Stimulated activated CD4-positive, alpha-beta T cell treated with anti-CD3 and anti-CD28 coated beads, Interleukin-15, amount 100 ng/mL, for 48 hours (primary cell): ENCODE data around the gene SULT6B1.
A peak's percentile ranks its signal among the peaks of the same experiment; 100 is the strongest.
"Not testable (repeated sequence)": the region's sequence is repeated elsewhere in the genome, so short reads cannot be mapped to it uniquely, and the experiment has no call there.

ENCODE experiments used
- DNase-seq, 2 donors: peaks; one replicate each; pipeline ENCODE4 v3.0.0-alpha.2; 2020; ENCODE audit warnings: low read depth in 2 of 2

The SULT6B1 gene

GRCh38 chr2:37196320-37197195, 8.1 kb upstream of the SULT6B1 start, which contains the start of gene CEBPZOS:
TSS of gene CEBPZOS (plus strand) at chr2:37196496. CDS start at chr2:37199705, 3,209 bp downstream.
- peak; percentile 82 to 83 for DNase-seq

DNA sequence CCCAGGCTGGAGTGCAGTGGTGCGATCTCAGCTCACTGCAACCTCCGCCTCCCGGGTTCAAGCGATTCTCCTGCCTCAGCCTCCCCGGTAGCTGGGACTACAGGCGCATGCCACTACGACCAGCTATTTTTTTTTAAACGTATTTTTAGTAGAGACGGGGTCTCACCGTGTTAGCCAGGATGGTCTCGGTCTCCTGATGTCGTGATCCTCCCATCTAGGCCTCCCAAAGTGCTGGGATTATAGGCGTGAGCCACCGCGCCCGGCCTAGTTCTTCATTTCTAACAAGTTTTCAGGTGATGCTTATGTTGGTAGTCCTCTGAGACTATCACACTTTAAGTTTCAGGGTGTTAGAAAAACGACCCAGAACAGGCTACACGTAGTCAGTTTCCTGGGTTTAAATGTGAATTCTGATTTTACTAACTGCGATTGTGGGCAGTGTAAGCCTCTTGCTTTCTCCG, 7.4 kb upstream of the SULT6B1 start:
- DNase-seq: not testable (repeated sequence)

DNA sequence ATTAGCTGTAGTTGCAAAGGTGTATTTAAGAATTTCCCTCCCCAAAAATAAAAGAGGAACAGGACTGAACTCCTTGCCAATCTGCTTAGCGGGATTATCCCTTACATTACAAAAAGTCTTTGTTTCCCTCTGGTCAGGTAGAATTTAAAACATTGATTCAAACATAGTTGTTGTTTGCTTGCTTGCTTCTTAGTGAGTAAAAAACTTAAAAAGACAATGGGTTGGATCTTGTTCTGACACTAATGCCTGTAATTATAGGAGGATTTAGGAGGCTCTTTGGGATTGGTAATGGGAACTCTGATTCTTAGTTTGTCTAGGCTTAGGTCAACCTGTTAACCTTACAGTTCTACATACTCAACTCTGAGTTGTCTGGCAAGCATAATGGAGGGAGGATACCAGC, 4.1 kb upstream of the SULT6B1 start:
- no peak for DNase-seq

GRCh38 chr2:37191747-37192146, 3.3 kb upstream of the SULT6B1 start:
- DNase-seq: no peak

DNA sequence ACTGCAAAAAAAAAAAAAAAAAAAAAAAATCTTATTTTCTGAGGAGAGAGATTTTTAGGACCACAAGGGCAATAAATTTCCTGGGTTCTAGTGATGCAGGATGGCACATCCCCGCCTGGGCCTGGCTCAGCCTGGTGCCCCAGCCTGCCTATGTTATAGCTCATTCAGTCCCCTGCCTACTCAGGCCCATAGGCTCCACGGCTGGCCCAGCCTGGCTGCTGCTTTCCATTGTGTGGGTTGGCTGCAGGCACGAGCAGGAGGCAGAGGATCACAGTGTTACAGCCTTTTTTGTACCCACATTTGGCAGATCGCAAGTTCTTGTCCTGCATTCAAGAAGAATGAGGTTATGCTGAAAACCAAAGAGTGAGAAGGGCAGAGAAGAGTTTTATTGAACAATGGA, 2.8 kb upstream of the SULT6B1 start:
- DNase-seq: no peak

DNA sequence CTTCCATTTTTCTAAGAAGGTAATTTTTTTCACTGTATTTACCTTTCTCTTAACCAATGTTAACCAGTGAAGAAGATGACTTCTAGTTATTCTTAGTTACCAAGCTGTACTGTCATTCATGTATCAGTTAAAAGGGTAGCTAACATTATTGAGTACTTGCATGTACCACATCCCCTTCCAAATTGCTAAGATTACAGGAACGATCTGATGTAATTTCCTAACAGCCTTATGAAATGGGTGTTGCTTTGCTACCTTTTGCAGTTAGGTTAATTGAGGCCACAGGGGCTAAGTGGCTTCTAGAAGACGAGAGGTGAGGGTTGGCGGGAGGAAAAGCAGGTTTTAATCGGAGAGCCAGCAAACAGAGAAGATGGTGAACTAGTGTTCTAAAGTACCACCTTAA, 1.8 kb upstream of the SULT6B1 start:
- no peak for DNase-seq

DNA sequence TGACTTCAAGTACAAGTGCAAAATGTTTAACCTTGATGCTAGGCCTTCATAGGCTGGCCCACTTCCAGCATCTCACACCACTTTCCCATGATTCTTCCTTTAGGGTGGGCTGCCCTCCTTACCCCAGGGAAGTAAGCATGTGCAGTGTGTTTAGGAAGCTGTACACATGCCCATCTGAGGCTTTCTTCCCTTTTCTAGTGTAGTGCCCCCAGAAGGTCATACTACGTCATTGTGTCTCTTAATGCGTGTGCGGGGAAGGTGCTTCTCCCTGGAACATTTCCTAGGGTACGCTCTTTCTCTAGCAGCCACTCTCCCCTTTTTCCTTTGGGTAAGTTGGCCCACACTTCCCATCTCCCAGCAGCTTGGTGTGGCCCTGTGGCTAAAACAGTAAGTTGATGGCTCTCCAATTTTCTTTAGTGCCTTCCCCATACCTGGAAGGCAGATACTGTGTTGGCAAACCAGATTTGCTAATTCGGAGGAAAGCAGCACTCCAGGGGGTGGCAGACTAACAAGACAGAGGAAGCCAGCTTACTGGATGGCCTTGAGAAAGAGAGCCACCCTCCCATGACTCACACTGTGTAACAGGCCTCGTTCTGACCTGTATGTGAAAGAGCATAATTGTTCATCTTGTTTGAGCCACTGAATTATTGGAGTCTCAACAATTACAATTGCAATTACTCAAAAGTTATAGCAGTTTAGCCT, 1.1 kb upstream of the SULT6B1 start:
- no peak for DNase-seq

DNA sequence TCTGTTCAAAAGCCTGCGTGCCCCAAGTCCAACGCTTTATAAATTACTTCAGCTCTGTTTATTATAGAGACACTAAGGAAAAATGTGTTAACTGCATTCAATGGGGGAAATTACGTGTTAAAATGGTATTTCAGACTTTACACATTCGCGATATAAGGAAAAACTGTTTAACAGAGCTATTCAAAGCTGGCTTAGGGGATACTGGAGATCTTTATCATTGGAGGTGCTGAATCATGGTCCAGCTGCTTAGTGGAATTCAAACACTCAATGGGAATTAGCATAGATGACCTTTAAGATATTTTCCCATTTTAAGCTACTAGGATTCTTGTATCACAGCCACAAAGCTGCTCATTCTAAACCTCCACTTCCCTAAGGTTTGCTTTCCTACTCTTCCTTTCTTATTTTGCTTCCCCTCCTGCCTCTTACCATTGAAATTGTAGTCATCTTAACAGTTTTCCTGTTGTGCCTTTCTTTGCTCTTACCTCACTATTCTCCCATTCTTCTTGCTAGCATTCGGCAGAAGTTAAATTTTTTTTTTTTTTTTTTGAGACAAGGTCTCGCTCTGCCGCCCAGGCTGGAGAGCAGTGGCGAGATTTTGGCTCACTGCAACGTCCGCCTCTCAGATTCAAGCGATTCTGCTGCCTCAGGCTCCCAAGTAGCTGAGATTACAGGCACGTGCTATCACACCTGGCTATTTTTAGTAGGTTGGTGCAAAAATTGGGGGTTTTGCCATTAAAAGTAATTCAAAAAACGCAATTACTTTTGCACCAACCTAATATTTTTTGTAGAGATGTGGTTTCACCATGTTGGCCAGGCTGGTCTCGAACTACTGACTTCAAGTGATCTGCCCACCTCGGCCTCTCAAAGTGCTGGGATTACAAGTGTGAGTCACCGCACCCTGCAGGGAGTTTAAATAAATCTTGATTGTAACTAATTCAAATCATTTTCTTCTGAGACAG, 6.5 kb downstream of the SULT6B1 start:
- DNase-seq: no peak

DNA sequence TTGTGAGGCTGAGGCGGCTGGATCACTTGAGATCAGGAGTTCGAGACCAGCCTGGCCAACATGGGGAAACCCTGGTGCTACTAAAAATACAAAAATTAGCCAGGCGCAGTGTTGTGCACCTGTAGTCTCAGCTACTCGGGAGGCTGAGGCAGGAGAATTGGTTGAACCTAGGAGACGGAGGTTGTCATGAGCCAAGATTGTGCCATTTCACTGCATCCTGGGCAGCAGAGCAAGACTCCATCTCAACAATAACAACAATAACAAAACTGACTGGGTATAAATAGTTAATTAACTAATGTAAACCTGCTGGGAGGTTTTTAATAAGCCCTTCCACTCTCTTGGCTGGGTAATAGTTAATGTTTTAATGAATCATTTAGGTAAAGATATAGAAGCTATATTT, 7.8 kb downstream of the SULT6B1 start:
- DNase-seq: no peak

- no peak for DNase-seq
These were observed 8.3 kb downstream of the SULT6B1 start for GRCh38 chr2:37180006-37180639.

- no peak for DNase-seq
These were observed 14.7 kb downstream of the SULT6B1 start for GRCh38 chr2:37173741-37174140.

DNA sequence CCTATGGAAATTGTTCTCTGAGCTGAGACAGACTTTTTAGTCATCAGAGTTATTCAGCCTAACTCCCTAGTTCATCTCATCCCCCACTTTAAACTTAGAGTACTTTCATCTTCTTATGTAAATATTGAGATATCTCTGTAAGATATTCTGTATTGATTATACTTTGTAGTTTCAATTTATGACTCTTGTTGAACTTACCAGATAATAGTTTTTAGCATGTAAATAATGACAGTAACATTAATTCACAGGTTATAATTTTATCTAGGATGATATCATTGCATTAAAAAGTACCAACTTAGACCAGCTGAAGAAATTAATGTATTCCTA, 16.9 kb downstream of the SULT6B1 start:
- no peak for DNase-seq

DNA sequence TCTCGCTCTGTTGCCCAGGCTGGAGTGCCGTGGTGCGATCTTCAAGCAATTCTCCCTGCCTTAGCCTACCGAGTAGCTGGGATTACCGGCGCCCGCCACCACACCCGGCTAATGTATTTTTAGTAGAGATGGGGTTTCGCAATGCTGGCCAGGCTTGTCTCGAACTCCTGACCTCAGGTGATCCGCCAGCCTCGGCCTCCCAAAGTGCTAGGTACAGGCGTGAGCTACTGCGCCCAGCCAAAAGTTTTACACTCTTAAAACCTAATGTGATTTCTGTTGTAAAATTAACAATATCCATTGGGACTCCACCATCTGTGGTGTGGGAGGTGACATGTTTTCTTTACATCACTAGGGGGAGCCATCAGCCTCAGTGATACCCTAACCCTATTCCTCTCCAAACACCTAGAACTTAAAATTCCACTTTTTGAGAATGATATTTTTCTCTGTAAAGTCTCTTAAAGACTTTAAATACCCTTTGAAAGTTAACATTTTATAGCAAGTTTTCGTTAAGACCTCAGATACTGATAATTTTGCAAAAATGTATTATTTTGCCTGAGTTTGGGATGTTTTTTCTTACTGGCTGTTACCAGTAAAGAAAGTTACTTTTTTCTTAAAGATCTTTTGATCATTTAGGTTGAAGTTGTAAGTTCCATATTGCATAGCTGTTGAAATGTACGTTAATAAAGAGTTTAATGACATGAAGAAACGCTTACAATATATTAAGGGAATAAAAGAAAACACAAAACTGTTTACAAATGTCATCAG, 20.1 kb downstream of the SULT6B1 start:
- no peak for DNase-seq

DNA sequence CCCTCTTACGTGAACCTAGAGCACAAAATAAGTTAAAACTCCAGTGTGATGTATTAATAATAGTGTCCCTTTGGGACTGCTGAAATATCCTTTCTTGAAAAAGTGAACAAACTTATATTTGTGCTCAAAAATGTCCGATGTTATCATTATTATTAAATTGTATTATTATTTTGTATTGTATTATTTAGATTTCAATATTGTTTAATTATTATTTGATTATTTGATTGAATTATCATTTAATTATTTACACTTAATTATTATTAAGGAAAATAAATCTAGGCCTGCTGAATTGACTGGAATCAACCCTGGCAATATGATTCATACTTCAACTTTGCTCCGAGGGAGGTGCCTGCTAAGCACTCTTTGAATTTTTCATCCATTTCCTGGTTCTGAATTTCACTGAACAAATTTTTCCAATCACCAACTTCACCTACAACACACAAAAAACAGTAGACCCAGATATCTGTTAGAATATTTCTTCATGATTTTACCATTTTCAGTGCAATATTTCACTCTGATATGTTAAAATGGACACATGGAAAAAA, 20.8 kb downstream of the SULT6B1 start:
- DNase-seq: no peak

DNA sequence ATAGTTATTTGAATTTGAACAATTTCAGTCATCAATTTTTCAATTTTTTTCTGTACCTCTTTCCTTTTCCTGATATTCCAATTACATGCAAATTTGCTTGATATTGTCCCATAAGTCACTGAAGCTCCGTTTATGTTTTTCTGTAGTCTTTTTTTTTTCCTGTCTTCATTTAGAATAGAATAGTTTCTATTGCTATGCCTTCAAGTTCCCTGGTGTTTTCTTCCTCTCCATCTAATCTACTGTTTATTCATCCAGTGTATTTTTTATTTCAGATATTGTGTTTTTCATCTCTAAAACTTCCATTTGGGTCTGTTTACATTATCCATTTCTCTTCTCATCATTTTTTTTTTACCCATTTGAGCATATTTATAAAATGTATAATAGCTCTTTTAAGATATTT, 23.7 kb downstream of the SULT6B1 start:
- DNase-seq: no peak

- peak; percentile 70 to 75 for DNase-seq
These were observed 31.4 kb downstream of the SULT6B1 start, which contains the start of gene EIF2AK2 for GRCh38 chr2:37156857-37157714. TSS of gene EIF2AK2 (minus strand) at chr2:37156980. CDS start at chr2:37147806, 9,174 bp downstream.

DNA sequence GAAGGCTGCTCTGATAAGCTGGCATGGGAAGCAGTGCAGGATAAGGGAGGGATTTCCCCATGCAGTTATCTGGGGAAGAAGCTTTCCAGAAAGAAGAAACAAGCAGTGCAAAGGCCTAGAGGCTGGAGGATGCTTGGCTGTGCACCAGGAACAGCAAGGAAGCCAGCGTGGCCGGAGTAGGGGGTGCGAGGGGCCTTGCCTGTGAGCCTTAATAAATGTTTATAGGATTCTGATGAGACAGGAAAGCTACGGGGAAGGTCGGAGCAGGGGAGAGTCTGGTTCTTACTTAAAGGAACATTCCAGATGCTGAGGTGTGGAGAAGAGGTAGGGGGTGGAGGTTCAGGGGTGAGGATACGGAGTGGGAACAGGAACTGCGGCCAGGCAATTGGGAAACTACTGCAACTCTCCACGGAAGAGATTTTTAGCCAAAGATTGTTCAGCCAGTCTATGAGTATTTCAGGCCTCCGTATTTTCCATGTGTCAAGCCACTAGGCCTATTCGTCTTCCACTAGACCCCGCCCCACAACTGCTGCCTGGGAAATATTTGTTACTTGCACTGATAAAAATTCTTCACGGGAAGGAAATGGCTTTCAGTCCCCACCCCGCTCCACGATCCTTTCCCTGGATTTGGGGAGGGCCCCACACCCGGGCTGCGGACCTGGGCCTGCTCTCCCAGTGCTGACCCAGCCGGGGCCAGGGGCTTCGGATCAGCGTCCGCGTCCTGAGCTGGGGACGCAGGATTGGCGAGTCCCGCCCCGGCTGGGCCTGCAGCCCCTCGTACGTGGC, 32.2 kb downstream of the SULT6B1 start:
- peak in 1 of 2 donors; percentile 10 for DNase-seq

DNA sequence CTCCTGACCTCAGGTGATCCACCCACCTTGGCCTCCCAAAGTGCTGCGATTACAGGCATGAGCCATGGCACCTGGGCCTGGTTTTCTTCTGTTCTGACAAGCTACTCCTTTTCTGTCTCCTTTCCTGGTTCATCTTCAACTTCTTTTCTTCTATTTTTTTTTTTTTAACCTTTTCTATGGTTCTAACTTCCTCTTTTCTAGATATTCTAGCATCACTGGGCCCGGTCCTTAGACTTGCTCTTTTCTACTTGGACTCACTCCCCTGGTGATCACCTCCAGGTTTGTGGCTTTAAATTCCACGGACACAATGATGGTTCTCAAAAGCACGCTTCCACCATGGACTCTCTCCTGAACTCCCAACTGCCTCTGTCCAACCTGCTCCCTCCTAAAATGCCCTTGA, 33.7 kb downstream of the SULT6B1 start:
- DNase-seq: no peak
